Mesenteric fat pad (tissue), 1 donor: Measurements from ENCODE around the gene WIZ. TPM values are rescaled to one million over a fixed set of nuclear protein-coding genes. Genes with fewer than 3 reads are reported as not detected.

ENCODE experiments used
- DNase-seq: peaks from one replicate; pipeline ENCODE4 v3.0.0-alpha.2; 2020; ENCODE audit warnings: low spot score
- total RNA-seq: library from RNA; stranded (reverse); fragmentation: NEBNext Ultra II Directional; extraction: Animal tissue kit (Norgen Biotek cat#: 25700); gene quantifications from one replicate; pipeline ENCODE4 v1.2.1, GENCODE V29; 2021
- donor health status: DM: yes; HTN: yes; CAD: no.

WIZ gene
- total RNA-seq, 1 donor from 2014 or later, result 37.6 TPM

DNA sequence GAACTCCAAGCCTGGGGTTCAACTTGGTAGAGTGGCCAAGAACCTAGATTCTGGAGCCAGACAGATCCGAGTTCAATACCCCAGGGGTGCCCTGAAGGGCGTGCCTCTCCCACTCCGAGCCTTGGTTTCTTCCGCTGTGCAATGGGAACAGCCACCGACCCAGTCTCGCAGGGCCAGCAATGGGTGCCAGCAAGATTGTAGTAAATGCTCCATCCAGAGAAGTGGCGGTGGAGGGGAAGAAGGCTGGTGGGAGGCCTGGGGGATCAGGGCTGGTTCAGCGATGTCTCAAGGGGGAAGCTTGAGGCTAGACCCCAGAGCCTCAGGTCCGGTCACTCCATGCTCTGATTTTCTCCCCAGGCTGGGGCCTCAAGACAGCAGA lies 4.5 kb downstream of the WIZ start:
- DNase-seq, result no peak

DNA sequence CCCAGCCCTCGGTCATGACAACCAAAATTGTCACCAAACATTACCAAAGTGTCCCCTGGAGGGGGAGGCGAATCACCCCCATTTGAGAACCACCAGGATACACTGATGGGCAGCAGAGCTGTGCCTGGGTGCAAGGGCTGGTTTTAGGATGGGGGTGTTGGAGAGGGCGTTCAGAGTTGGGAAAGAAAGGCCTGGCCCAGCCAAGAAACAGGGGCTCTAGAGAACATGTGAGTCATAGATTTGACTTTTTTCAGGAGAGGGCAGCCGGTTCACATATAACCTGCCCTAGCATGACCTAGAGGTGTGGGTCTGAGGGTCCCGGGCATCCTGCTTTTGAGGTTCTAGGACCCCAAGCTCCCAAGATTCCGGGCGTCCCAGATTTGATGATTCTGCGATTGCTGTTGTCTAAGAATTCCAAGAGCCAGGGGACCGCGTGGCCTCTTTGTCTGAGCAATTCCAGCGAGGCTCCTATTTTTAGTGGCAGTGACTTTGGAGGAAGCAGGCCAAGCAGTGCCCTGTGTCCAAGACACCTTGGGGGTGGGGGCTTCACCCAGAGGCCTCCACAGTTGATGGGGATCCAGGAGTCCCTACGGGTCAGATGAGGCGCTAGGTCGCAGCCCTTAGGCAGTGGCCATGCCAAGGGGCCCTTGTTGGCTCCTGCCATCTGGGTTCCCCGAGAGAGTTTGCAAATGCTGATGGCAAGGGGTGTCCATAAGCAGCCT lies 5.1 kb downstream of the WIZ start:
- no peak for DNase-seq

DNA sequence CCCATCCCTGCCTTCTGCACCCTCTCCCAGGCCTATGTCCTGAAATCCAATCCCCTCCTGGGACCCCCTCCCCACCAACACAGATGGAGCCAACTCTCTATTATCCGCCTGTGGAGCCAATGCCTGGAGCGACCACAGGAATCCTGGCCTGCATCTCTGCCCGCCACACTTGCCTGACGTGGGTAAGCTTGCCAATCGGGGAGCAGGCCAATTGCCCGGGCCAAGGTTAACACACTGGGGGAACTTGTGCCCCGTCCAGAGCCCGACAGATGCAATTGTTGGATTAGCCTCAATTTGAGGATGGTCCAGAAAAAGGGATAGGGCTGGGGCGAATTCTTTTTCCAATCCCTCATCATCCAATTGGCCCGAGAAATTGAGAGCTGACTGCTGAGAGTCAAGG lies 5.9 kb downstream of the WIZ start:
- no peak for DNase-seq

DNA sequence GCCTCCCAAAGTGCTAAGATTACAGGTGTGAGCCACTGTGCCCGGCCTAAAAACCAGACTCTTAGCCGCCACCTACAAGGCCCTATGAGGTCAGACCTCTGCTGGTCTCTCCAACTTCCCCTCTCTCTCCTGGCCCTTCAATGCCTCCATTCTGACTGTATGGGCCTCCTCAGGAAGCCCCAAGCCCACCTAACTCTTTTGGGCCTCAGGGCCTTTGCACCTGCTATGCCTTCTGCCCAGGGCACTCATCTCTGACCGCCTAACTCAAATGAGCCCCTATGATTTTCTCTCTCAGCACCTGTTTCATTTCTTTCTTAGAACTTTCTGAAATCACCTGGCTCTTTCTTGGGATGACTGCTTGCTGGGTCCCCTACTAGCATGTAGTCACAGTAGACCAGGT lies 6.4 kb downstream of the WIZ start:
- no peak for DNase-seq

DNA sequence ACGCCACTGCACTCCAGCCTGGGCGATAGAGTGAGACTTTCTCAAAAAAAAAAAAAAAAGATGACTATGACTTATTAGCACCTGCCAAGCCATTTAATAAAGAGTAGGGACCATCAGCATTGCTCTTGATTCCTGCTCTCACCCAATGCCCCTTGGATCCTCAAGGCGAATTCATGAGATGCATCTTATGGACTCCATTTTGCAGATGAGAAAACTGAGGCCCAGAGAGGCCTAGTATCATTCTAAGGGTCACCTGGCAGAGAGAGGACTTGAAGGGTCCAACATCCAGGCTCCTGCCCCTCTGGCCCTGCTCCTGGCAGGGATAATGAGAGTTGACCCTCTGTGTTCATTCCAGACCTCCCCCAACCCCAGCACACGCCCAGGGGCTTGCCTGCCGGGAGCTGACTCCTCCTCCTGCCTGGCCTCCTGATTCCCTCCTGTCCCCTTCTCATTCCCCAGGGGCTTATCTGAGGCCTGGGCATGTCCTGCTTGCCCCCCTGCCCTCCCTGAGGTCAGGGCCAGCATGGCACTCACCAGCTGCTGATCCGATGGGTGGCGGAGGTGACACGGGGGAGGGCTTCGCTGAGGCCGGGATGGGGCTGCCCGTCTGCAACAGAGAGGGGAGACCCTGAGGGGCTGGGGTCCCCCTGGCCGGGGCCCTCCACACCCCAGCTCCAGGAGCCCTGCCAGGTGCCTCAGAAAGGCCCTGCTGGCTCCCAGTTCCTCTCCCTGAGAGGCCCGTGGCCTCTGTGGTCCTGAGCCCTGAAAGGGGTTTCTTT lies 7.4 kb downstream of the WIZ start:
- DNase-seq, result no peak

DNA sequence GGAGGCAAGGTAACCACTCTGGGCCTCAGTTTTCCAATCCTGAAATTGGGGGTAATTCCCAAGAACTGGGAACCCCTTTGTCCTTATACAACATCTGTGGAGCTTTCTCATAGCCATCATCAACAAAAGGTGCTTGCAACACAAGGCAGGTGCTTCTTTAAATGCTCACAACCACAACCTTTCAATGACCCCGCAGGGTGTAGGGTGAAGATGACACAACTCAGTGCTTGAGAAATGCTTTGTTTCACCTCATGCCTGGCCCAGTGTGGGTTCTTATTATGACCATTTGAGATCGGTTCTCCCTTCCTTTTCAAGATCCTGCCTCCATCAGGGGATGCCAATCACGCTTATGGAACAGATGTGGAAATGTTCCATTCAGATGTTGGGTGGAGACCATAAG lies 8.4 kb downstream of the WIZ start:
- no peak for DNase-seq

DNA sequence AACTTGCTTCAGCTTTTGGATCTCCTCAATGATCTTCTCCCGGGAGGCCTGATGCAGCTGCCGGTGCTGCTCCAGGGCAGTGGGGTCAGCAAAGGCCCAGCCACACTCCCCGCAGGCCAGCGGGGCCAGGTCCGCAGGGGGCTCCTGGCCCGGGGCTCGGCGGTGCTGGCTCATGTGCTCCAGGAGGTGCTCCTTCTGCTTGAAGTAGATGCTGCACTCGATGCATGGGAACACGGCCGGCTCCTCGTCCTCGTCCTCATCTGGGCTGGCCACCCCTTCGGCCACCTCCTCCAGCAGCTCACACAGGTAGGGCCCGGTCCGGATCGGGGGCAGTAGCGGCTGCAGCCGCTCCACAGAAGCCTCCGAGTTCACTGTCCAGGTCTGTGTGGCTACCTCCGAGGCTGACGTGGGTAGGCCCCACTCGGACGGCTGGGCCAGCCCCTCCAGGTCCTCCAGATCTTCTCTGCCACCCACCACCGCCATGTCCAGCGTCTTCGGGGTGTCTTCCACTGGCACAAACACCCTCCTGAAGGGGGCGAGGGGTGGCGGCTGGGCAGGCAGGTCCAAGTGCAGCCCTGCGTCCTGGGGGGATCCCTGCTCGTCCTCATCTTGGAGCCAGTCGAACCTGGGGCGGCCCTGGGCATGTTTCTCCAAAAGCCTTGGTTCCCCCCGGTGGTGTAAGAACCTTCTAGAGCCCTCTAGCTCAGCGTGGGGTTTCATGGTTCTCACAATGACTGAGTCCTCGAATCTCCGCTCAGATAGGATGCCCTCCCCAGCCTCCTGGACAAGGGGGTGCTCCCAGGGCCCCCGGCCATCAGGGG lies 9.7 kb downstream of the WIZ start:
- DNase-seq, result no peak

DNA sequence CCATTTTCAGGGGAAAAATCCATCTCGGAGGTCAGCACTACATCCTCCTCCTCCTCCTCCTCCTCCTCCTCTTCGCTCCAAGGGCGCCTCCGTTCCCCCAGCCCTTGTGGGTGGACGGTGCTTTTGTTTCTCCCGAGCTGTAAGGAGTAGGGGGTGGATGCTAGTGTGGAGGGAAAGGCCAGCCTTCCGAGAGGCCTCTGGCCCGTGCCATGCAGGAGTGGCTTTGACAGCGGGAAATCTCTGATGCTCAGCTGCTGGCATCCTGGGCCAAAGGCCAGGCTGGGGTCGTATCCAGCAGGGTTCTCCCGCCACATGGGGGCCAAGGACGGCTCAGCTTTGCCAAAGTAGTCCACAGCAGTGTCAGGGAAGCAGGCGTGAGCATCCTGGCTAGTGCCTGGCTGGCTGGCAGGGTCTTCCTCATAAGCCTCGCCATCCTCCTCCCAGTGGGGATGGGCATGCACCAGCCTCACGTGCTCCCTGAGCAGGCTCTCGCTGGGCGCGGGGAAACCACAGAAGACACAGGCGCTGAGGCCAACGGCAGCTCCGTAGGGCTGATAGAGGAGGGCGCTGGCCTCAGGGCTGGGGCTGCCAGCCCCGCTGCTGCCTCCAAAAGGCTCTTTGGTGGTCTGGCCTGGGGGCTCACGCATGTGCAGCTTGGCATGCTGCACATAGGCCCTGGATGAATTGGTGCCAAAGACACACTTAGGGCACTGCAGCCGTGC lies 10.5 kb downstream of the WIZ start:
- DNase-seq, result no peak

DNA sequence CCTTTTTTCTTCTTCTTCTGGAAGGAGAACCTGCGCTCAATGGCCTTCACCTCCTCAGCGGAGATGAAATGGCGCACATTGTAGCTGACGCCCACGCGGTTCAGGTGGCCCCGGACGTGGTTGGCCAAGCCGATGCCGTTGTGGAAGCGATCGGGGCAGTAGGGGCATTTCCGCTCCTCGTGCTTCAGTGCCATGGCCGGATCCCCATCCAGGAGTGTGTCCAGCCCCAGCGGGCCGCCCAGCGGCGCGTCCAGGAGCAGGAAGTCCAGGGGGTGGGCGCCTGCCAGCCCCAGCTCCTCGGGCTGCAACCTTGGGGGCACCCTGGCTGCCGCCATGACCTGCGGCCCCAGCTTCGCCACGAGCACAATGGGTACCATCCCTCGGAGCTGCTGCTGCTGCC lies 11.2 kb downstream of the WIZ start:
- peak; percentile 68 for DNase-seq

DNA sequence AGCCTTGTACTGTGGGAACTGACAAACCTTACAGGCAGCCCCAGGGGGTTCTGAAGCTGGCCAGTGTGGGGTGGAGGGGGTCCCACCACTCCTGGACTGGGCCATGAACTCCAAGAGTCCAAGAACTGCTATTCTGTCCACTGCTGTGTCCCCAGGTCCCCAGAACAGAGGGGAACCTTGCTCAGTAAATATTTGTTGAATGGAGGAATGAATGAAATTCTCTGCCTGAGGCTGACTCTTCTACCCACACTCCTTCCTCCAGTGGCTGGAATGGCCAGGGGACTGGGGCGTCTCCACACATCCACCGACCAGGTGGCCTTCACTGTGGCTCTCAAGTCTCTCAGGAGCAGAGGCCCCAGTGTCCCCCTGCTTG lies 11.6 kb downstream of the WIZ start:
- DNase-seq, result peak; percentile 75

DNA sequence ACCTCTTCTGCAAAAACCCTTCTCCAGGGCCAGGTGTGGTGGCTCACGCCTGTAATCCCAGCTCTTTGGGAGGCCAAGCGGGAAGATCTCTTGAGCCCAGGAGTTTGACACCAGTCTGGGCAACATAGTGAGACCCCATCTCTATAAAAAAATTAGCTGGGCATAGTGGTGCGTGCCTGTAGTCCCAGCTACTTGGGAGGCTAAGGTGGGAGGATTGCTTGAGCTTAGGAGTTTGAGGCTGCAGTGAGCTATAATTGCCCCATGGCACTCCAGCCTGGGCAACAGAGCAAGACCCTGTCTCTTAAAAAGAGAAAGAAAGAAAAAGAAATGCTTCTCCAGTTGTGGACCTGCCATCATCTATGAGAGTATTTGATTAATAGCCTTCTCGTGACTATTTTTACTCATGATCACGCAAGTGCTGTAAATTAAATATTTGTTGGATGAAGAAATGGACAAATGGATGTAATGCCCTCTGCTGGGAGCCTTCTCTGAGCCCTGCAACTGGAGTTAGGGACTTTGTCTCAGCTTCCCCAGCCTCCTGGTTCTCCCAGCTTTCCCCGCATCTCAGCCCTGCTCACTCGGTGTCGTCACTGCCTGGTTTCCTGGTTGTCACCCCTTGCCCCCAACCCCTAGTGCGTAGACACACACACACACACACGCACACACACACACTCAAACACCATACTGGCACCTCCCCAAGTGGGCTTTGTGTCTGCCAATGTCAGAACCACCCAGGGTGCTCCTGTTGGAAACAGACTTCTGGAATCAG lies 12.2 kb downstream of the WIZ start:
- no peak for DNase-seq

DNA sequence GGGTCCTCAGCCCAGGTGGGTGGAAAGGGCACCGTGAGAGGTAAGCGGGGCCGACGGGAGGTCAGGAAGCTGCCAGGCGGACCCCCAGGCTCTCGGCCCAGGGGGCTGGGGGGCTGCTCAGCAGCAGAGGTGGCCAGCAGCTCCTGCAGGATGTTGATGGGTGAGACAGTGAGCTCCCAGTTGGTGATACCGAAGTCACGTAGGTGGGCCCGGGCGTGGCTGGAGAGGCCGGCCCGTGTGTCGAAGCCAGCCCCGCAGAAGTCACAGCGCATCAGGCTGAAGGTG lies 13.0 kb downstream of the WIZ start:
- no peak for DNase-seq

DNA sequence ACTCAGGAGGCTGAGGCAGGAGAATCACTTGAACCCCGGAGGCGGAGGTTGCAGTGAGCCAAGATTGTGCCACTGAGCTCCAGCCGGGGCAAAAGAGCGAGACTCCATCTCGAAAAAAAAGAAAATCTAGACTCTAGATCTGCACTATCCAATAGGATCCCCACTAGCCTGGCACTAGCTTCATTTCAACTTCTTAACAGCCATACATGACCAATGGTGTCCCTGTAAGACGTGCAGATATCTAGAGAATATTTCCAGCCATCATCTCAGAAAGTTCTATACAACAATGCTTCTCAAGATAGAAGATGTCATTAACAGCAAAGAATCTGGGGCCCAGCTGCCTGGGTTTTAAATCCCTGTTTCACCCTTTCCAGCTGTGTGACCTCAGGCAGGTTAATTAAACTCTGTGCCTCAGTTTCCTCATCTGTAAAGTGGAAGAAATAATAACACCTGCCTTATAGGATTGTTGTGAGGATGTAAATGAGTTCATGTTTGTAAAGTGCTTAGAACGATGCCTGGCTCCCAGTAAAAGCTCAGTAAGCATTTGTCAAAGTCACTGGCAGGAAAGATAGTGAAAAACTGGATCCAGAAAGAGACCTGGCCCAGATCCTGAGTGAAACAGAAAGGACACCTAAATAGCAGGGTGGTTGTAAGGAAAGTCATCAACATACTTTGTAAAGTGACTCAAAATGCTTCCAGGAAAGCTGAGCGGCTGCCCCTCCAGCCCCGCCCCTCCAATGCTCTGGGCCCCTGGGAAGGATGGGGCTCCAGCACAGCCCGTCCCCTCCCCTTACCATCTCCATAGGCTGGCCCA lies 13.5 kb downstream of the WIZ start:
- DNase-seq, result no peak

DNA sequence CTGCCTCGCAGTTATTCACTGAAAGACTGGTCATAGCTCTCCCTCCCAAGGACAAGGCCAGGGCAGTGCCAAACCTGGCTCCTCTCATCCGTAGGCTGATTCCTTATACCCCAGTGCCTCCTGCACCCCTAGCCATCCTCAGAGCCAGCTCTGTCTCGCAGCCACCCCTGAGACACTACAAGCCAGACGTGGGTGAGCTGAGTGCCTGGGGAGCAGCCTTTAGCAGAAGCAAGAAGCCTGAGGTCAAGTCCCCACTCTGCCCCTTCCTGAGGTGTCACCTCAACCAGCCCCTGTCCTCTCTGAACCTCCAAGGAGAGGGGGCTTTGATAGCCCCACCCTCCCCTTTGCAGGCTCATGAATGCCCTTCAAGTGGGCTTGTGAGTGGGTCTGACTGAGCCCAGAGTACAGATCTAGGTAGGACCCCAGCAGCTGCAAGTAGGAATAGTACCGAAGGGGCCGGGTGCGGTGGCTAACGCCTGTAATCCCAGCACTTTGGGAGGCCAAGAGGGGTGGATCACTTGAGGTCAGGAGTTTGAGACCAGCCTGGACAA lies 16.2 kb downstream of the WIZ start:
- peak; percentile 73 for DNase-seq

DNA sequence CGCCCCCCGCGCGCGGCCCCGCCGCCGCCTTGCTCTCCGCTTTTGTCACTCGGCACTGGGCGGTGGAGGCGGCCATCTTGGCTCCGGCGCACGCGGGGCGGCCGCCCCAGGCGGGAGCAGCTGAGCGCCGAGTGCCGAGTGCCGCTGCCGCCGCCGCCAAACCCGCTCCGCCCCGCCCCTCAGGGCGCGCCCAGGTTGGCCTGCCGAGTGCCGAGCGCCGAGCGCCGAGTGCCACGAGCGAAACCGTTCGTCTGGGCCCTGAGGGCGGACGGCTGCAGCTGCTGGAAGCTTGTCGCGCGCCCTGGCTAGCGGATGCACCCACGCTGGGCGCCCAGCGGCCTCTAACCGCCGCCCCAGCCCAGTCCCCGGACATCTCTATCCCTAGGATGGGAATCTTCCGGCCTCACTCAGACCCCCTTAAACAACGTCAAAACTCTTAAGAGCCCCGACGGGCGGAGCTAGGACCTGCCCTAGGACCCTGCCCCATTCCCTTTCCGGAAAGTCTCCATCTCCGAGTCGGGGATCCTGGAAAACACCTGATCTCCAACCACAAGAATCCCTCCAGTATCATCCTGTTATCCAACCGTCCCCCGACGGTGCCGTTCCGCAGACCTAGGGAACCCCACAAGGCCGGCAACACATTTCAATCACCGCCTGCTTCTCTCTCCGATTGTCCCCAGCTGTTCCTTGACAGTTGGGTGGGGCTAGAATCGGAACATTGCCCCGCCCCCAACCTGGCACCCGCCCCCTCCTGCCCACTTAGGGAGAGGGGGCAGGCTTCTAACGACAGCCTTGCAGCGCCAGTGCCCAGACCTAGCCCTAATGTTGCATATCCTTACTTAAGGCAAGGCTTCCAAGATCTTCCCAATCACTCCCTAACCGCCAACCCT lies 16.9 kb downstream of the WIZ start:
- DNase-seq, result peak; percentile 97

DNA sequence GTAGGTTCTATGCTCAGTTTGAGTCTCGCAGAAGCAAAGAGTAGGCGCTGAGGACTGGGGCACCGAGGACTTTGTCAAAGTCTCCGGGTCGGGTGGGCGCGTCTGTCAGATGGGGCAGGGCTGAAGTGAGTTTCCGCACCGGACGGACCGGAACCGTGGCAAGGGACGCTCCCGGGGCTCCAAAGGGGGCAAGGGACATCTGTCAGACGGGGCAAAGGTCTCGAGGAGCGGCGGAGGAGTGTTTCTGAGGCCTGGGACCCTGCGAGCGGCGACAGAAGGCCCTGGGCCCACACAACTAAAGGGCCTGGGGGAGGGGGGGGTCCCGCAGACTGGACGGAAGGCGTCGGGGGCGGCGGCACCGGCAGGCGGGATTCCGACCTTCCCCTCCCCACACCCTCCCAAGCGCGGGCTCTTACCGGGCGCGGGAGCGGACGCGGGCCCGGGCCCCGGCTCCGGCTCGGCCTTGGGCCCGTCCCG lies 17.7 kb downstream of the WIZ start:
- DNase-seq, result no peak

DNA sequence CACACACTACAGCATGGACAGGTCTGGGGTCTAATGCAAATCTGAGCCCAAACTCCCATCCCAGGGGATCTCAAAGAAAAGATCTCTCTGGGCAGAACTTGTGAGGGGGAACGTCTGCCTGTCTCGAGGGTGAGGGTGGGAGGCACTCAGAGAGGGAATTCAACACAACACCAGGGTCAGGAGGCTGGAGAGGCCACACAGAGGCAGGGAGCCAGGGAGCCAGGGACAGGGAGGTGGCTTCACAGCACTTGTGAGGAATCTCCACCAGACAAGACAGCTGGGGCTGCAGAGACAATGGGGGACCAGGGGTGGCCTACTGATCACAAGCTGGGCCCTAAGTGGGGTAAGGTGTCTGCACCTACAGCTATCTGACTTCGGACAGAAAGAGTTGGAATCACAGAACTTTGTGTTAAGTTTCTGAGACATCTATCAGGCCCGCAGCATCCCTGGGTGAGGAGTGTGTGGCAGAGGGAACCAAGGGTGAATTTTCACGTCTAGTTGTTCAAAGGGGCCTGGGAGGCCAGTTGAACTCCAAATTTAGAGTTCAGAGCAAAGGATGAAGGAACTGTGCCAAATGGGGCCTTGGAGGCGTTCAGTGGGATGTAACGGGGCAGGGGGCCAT lies 18.2 kb downstream of the WIZ start:
- no peak for DNase-seq

DNA sequence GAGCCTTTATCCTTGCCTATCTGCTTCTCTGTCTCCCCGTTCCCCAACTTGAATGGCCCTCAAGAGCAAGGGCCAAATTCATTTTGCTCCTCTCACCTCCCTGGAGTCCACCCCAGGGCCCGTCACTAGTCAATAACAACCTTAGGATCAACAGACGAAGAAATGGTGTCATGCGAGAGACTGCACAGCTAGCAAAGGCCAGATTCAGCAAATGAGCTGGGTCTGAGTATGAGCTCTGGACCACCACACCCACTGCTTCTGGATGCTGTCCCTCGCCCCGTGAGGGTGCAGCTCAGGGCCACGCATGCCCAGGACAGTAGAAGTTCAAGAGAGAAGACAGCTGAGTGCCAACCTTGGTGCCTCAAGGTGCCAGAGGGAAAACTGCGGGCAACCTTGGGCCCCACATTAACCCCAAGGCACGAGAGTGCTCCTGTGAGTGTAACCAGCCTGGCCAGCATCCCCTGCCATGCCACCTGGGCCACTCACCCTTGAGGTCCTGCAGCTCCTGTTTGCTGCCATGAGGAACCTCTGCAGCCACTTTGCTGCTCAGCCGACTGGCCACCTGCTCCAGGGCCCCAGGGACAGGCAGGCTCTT lies 19.1 kb downstream of the WIZ start:
- no peak for DNase-seq
